HG03571 (cell line): ENCODE results near the gene FUOM.
"Not testable (repeated sequence)": the region's sequence is repeated elsewhere in the genome, so short reads cannot be mapped to it uniquely, and the experiment has no call there.

Source experiments
- ATAC-seq: cut with Tn5 transposase; IDR thresholded peaks from one replicate; pipeline ENCODE4 v1.9.1; 2021; ENCODE audit not compliant: unreplicated experiment

The FUOM gene

DNA sequence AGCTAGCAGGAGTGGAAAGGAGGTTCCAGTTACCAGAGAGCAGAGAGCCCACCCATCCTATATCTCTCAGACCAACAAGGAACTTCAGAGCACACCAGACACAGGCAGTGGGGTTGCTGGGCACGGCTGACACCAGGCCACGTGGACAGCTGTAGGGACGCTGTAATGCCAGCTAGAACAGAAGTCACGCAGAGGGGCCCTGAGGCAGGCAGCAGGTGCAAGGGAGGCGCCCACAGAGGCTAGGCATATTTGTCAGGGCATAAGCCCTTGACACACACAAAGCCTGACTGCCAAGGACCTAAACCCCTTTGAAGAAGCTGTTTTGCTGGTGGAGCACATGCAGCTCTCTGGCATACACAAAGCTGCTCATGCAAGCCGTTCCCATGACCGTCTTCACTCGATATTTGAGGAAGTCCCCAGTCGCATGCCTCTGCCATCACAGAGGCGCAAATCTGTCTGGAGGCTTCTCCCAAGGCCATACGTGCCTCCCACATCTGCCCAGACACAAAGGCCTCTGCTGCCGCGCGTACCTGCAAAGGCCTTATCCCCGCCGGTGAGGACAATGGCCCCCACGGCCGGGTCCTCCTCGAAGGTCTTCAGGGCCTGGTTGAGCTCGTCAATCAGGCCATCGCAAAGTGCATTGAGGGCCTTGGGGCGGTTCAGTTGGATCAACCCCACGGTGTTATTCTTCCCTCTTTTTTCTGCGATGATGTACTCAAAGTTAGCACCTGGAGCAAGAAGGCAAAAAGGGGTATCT, 12.4 kb upstream of the FUOM start:
- ATAC-seq = no peak

DNA sequence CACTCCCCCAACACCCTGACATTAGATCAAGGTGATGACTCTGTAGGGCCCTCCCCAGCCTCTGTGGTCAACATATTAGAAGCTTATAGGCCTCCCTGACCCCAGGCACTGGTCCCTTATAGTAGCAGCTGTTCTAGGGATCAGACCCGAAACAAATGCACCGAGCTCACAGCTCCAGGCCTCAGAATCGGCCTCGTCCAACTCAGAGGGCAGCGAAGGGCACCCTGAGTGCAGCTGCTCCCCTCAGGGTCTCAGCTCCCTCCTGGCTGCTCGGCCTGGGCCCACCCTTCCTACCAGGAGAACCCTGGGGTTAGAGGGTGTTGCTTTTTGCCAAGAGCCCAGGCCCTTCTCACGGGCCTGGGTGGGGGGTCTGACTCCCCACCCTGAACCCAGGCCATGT, 10.3 kb upstream of the FUOM start:
- ATAC-seq = no peak

DNA sequence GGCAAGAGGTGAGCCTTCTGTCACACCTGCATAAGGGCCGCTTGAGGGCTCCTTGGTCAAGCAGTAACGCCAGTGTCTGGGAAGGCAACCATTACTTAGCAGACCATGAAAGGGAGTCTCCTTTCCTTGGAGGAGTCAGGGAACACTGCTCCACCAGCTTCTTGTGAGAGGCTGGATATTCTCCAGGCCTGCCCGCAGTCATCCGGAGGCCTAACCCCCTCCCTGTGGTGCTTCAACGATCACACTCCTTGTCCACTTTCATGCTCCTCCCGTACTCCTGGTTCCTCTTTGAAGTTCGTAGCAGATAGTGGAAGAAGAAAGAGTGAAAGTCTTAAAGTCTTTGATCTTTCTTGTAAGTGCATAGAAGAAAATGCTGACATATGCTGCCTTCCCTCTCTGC, 9.6 kb upstream of the FUOM start:
- ATAC-seq = not testable (repeated sequence)

DNA sequence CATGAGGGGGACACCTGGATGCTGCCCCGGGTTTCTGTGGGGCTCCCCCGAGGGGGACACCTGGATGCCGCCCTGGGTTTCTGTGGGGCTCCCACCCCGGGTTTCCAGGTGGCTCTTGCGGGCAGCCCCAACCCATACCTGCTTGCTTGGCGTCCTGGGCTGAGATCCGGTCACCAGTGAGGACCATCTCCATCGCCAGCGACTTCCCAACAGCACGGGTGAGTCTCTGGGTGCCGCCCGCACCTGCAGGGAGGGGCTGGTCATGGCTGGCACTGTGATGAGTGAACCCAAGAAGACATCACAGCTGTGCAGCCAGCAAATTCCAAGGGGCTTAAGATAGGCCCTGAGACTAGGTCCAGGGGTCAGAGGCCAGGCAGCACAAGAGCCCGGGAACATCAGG, 8.9 kb upstream of the FUOM start:
- no peak for ATAC-seq

- ATAC-seq = no peak
Observed at GRCh38 chr10:133366130-133366478, 8.3 kb upstream of the FUOM start.

DNA sequence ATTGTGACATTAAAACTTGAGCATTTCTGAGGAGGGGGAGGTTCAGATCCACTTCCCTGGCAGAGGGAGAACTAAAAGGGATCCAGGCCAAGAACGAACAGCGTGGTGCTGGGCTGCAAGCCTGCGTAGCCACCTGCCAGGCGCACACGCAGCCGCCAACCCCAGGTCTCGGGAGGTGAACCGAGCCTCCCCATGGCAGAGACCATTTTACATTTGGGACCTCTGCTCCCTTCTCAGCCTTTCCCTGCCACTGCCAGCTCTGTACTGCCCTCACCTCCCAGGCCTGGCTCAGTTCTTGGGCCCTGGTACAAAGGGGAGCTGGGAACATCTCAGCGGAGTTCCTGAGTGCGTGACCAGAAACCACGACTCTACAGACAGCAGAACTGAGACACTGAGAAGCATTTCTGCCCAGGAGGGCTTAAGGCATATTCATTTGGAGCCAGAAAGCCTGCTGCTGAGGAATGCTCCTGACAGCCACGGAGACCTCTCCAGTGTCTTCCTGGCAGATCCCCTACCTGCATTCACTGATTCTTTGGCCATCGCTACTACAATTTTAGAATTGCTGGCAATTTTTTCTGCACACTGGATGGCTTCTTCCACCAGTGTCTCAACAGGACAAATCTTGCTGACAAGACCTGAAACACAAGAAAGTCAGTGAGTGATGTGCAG, 7.8 kb upstream of the FUOM start:
- no peak for ATAC-seq

DNA sequence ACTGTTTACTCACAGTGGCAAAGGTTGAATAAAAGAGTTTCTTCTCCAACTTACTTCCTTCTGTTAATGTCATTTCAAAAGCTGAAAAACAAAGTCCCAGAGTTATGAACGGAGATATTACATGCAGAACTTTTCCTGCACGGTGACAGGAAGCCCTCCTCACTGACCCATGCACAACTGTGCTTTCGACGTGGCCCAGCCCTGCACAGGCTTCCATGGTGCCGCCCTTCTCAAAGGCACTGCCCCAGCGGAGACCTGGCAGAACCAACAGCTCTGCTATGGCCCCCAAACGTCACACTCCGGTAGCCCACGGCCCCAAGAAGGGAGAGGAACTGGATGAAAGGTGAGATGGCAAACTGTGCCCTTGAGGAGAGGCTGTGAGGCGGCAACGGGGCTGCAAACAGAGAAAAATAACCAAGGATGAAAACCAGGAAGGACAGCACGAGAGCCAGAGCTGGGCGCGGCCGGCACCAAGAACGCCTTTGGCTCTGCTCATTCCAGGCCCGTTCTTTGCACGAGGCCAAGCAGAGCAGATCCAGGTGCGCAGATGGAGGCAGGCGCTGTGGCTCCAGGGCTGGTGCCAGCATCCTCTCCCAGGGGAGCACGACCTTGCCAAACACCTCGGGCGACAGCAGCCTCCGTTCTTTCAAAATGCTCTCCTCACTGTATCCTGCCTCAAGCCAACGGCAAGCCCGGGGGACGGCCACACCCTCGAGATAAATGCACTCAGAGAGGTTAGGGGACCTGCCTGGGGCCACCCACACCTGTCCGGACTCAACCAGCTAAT, 7.0 kb upstream of the FUOM start:
- no peak for ATAC-seq

GRCh38 chr10:133362846-133363245, 5.0 kb upstream of the FUOM start:
- ATAC-seq = no peak

- no peak for ATAC-seq
Observed at GRCh38 chr10:133361773-133362441, 4.1 kb upstream of the FUOM start.

DNA sequence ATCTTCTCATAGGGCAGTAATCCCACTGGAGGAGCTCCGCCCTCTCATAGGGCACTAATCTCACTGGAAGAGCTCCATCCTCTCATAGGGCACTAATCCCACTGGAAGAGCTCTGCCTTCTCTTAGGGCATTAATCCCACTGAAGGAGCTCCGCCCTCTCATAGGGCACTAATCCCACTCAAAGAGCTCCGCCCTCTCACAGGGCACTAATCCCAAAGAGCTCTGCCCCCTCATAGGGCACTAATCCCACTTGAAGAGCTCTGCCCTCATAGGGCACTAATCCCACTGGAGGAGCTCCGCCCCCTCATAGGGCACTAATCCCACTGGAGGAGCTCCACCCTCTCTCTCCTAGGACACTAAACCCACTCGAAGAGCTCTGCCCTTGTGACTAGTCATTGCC, 3.4 kb upstream of the FUOM start:
- no peak for ATAC-seq

- no peak for ATAC-seq
Observed at GRCh38 chr10:133359972-133360610, 2.3 kb upstream of the FUOM start.

DNA sequence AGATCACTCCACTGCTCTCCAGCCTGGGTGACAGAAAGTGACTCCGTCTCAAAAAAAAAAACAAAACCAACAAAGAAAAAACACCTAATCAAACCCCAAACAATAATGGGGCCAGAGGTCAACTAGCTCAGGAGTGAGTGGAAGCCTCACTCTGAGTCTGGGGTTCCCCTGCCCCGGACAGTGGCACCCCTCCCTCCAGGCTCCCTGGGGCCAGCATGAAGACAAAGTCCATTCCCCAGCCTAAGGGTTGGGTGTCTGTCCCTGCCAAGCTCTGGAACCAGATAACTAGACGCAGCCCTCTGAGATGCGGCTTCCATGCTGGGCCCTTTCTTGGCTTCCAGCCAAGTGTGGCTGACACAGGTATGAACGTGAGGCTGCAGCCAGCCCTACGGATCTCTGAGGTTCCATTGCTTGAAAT, 1.7 kb upstream of the FUOM start:
- no peak for ATAC-seq

DNA sequence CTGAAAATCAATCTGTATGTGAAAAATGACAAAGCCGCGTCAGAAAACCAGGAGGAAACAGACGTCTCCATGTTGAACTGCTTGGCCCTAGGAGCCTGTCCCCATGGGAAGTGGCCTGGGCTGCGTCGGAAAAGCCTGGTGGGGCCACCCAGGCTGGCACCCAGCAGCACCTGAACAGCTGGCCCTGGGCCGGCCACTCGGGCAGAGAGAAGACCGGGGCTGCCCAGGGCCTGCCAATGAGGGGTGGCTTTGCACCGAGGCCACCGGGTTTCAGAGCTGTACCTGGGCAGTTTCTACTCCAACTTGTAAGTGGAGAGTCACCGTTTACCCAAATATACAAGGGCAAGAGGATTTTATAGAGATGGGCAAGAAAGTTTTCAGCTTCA, 1.1 kb upstream of the FUOM start:
- no peak for ATAC-seq

- ATAC-seq = no peak
Observed at GRCh38 chr10:133358162-133358924, 524 bp upstream of the FUOM start.

DNA sequence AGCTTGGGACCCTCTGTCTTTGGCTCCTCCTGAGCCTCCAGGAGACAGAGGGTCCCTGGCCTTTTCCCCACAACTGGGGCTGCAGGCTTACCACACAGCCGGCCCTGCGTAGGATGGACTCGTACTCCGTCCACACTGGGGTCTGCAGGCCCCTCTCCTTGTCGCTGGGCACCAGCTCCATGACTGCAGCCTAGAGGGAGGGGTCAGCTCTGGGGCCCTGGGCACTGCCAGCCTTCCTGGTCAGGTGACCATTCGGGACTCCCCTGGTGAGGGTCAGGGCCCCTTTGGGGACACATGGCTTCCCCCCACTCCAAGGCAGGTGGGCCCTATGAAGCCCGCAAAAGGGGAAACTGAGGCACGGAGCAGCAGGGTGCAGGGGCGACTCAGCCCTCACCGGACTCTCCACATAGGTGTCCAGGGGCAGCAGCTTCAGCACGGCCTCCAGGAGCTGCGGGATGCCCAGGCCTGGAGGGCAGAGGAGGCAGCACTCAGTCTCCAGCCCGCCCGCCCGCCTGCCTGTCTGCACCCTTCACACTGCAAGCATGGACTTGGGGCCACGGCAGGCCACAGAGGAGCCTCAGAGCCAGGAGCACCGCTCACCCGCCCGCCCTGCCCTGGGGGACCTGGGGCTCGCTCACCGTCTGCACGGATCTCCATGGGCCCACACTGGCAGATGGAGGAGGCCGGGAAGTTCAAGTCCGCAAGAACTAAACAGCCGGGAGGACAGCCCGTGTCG, 1.1 kb downstream of the FUOM start:
- ATAC-seq = no peak

DNA sequence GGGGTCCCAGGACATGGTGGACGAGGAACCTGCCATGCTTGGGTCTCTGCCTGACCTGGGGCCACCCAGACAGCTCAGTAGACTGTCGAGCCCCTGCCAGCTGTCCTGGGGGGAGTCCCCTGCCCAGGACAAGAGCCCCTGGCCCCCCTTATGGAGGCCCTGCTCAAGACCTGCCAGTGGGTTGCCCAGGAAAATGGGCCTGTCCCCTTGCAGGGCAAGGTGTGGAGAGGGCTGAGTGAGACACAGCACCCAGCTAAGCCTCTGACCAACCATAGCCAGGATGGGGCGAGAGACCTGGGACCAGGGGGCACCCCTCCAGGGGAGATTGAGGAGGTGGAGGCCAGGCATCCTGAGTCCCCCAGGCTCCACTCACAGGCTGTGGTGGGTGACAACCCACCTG, 1.8 kb downstream of the FUOM start:
- no peak for ATAC-seq

- no peak for ATAC-seq
Observed at GRCh38 chr10:133355266-133355665, 2.6 kb downstream of the FUOM start.

DNA sequence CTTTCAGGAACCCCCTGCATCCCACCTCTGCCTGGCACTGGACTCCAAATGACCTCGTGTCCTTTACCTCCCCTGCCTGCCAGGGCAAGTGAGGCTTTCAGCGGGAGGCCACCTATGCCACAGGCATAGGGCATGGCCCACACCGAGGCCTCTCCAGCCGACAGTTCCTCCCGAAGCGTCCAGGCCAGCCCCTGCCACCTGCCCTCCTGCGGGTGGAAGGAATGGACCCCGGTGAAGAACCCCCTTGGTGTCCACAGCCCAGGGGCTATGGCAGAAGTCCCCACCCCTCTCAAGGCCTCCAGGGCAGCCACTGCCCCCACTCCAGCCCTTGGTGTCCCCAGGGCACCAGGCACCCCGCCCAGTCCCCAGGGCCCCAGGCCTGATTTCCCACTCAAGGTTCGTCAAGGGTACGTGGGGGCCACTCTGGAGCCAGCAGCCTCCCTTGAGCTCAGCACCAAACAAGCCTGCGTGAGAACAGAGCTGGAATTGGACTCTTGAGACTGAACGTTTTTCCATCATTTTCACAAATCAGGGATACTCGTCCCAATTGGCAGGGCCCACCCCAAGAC, 3.1 kb downstream of the FUOM start:
- no peak for ATAC-seq

- no peak for ATAC-seq
Observed at GRCh38 chr10:133353988-133354605, 3.7 kb downstream of the FUOM start.
